HFF-Myc (cell line): Measurements from ENCODE around the gene FBLN1.

ENCODE experiments used
- DNase-seq: peaks from one replicate; pipeline ENCODE4 v3.0.0-alpha.2; 2011; ENCODE audit warnings: low read depth; ENCODE audit errors: extremely low read depth
- H3K4me3 ChIP-seq: replicated peaks from 2 replicates; pipeline ENCODE4 v1.5.1; 2011; ENCODE audit warnings: low read depth, mild to moderate bottlenecking, control low read depth, low read length
- TF ChIP-seq, protein P1 (sequence below): IDR thresholded peaks from 2 replicates; pipeline ENCODE4 v1.5.1; 2012; ENCODE audit warnings: mild to moderate bottlenecking, low read depth, low read length, control low read depth; ENCODE audit errors: missing control alignments

Gene FBLN1

GRCh38 chr22:45483319-45483718 lies 19.4 kb upstream of the FBLN1 start:
- TF ChIP-seq, protein P1, sequence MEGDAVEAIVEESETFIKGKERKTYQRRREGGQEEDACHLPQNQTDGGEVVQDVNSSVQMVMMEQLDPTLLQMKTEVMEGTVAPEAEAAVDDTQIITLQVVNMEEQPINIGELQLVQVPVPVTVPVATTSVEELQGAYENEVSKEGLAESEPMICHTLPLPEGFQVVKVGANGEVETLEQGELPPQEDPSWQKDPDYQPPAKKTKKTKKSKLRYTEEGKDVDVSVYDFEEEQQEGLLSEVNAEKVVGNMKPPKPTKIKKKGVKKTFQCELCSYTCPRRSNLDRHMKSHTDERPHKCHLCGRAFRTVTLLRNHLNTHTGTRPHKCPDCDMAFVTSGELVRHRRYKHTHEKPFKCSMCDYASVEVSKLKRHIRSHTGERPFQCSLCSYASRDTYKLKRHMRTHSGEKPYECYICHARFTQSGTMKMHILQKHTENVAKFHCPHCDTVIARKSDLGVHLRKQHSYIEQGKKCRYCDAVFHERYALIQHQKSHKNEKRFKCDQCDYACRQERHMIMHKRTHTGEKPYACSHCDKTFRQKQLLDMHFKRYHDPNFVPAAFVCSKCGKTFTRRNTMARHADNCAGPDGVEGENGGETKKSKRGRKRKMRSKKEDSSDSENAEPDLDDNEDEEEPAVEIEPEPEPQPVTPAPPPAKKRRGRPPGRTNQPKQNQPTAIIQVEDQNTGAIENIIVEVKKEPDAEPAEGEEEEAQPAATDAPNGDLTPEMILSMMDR: no peak
- DNase-seq: no peak
- no peak overlapping the region for H3K4me3 ChIP-seq

GRCh38 chr22:45483918-45484499 lies 18.7 kb upstream of the FBLN1 start:
- TF ChIP-seq, protein P1: no peak
- H3K4me3 ChIP-seq: no peak overlapping the region
- DNase-seq: no peak

DNA sequence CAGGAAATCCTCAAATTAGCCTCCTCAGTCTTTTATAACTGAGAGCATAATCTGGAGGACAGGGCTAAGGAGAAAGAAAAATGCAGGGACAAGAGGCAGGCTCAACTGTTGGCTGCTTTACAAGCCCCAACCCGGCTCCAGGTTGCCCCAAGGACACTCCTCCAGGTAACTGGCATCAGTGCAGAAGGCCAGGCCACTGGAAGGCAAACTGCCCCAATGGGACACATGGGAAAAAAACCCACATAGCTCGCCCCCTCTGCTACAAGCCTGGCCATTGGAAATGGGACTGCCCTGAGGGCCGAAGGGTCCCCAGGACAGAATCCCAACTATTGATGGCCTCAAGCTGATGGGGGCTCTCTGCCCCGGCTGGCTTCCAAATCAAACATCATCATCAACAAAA lies 17.9 kb upstream of the FBLN1 start:
- H3K4me3 ChIP-seq: no peak overlapping the region
- DNase-seq: no peak
- TF ChIP-seq, protein P1: no peak

DNA sequence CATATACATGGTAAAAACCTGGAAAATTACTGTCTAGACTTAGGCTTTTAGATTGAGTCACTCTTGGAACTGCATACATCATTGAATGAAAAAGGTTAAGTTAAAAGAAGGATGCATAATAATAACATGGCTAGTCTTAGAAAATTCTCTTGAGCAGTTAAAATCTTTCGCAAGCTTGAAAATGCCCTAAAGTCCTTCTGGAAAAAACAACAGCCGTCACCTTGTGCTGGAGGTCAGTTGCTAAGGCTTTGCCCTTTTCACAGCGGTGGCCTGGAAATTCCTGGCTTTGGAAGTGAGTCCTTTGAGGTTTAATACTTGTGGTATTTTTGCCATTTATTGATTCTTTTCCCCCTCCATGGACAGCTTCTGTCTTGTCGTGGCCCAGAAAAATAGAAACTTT lies 17.4 kb upstream of the FBLN1 start:
- H3K4me3 ChIP-seq: no peak overlapping the region
- TF ChIP-seq, protein P1: no peak
- no peak for DNase-seq

- H3K4me3 ChIP-seq: no peak overlapping the region
- TF ChIP-seq, protein P1: no peak
- no peak for DNase-seq
These were observed 13.8 kb upstream of the FBLN1 start for GRCh38 chr22:45488764-45489370.

DNA sequence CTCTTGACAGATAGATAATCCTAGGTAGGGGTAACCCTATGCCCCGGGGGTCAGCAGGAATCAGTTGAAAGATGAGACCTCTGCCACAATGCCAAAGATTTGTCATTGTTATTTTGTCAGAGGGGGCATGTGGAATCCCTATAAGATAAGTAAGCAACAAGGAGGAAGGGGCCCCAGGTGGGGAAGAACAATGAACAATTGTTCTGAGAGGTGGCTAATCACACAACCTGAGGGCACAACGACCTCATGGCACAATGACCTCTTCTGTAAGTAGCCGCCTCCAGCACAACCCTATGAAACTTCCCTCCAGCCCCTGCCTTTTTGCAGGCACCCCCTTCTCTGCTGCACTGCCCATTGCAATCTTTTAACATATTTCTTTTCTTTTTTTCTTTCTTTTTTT lies 11.8 kb upstream of the FBLN1 start:
- TF ChIP-seq, protein P1: no peak
- H3K4me3 ChIP-seq: no peak overlapping the region
- DNase-seq: no peak

DNA sequence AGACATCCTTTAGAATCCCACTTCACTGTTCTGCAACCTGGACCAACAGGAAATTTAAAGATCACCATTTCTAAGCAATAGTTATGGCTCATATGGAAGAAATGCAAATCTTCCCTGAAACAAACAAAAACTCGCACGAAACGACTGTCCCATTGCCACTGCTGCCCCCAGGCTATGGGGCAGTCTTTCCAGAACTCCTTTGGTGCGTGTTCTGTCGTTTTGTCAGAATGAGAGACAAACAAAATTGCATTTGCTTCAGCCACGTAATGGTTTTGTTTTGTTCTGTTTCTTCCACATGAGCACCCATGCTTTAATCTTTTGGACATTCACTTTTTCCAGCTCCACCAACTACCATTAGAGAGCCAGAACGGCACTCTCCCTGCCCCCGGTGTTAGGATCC lies 10.8 kb upstream of the FBLN1 start:
- no peak for DNase-seq
- TF ChIP-seq, protein P1: no peak
- H3K4me3 ChIP-seq: no peak overlapping the region
